ENCODE data around the gene CRYGN. TPM values are rescaled to one million over a fixed set of nuclear protein-coding genes. Genes with fewer than 3 reads are reported as not detected.

CRYGN gene
- total and polyA plus RNA-seq, 9 of the 15 experiments (the other 6 are each of a cell fraction or from before 2014, with no cell fraction given): not detected

DNA sequence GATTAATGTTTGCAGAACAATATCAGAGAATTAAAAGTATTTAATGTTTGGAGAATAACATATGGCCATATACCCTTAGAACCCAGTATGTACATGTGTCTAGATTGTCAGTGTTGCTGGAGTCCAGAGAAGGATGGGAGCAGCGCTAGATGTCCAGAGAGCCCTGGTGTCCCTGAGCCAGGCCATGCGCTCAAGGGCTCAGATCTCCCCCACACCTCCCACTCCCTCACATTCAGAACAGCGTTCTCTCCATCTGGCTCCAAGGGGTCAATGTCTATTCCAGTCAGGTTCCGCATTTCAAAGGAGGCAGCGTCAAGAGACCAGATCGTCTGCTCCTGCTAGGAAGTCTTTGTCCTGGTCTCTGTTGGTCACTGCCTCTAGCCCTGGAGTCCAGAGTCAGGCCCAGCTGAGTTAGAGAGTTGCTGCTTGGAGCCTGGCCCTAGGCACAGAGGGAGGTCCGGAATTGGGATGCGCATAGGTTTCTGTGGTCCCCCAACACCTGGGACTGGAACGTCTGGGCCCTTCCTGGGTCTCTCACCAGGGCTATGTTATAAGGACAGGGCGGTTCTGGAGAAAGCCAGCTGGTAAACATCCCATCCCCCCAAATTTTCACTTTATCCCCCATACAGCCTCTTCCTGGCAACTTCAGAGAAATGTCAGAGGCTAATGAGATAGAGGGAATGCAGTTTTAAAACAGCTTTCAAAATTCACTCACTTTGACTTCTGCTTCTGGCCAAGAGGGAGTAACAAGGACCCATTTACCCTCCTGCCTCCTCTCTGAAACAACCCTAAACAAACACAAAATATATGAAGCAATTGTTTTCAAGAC, 23.6 kb downstream of the CRYGN start:
- Histone ChIP-seq H3K9ac (ENCODE audit: insufficient read depth in 1 of 2, low read depth in 2 of 2, low read length in 2 of 2) (no peak overlapping the region; a peak in 1 of 4 replicates), H3K79me2 (ENCODE audit: control insufficient read depth, insufficient read depth, low read length) (no peaks in the 10 kb centered on the region), H3K9me3 (replicated peaks; ENCODE audit: control insufficient read depth, insufficient read depth, low read depth, low read length) (peaks cover 8% of the 10 kb centered on the region; the same call in 1 of the 2 replicates), H2AFZ (ENCODE audit: low read depth, low read length) (peak overlapping the region; percentile 49; the same call in 1 of the 2 replicates), H3K9me1 (ENCODE audit: control insufficient read depth, insufficient read depth, low read length) (no peaks in the 10 kb centered on the region), H3K4me3 (no peak overlapping the region), H3K4me2 (ENCODE audit: insufficient read depth, low read length) (no peak overlapping the region), H3K4me1 (replicated peaks in 1 of 2; ENCODE audit: control insufficient read depth in 2 of 2, insufficient read depth in 2 of 2, low read length in 2 of 2) (peaks cover 5 to 6% of the 10 kb centered on the region in 2 experiments), H3K27me3 (ENCODE audit: control insufficient read depth in 2 of 2, insufficient read depth in 2 of 2, low read length in 2 of 2) (peaks cover 4 to 10% of the 10 kb centered on the region in 2 experiments; a peak in 3 of 5 replicates), H3K36me3 (ENCODE audit: control insufficient read depth, insufficient read depth, low read length) (no peaks in the 10 kb centered on the region), H4K20me1 (replicated peaks; ENCODE audit: control insufficient read depth, insufficient read depth, low read length) (no peaks in the 10 kb centered on the region), H3K27ac (ENCODE audit: extremely low read depth, low read depth, low read length) (no peak overlapping the region)
- no peak for DNase-seq (ENCODE audit: extremely low read depth in 1 of 4, low spot score in 3 of 4)
- TF ChIP-seq ZNF239 (CRISPR knock-in tag; IDR thresholded peaks at IDR 0.05): no peak
- TF ChIP-seq, protein P1, sequence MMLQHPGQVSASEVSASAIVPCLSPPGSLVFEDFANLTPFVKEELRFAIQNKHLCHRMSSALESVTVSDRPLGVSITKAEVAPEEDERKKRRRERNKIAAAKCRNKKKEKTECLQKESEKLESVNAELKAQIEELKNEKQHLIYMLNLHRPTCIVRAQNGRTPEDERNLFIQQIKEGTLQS (IDR thresholded peaks at IDR 0.05): no peak
- TF ChIP-seq, protein P1 (CRISPR knock-in tag; conservative IDR thresholded peaks at IDR 0.05): no peak
- TF ChIP-seq HMG20A (CRISPR knock-in tag; conservative IDR thresholded peaks at IDR 0.05): no peak
- no peak for TF ChIP-seq RUNX1 (IDR thresholded peaks at IDR 0.05; ENCODE audit: low read depth)
- no peak for TF ChIP-seq RHOXF2B (CRISPR knock-in tag; conservative IDR thresholded peaks at IDR 0.05)
- TF ChIP-seq SMARCC2 (IDR thresholded peaks at IDR 0.05; ENCODE audit: low read depth): no peak
- no peak for TF ChIP-seq NFXL1 (CRISPR knock-in tag; IDR thresholded peaks at IDR 0.05)
- TF ChIP-seq ARID3B (CRISPR knock-in tag; IDR thresholded peaks at IDR 0.05; ENCODE audit: borderline replicate concordance): no peak
- WGBS (ENCODE audit: insufficient coverage, low coverage, missing lambda C conversion rate): 38% methylated on average over 10 of the region's 10 CpGs
- in situ Hi-C loops (cut with MboI): no loop called here
- intact Hi-C loops (cut with micrococcal nuclease): no loop called here
- ChIA-PET CTCF (ENCODE audit: low intra/inter-chr PET ratio) (no interaction called here), POLR2A (interaction anchor here (0.9 kb wide), 1 partner anchor 9 kb away, joined by 4 read pairs; no protein-coding TSS in a partner anchor)
- BruUV-seq (replicated peaks): no TSS peak
- ATAC-seq: no peak
- no peak for FAIRE-seq
